Measurements from ENCODE around the gene NDUFAB1. TPM values are rescaled to one million over a fixed set of nuclear protein-coding genes. Genes with fewer than 3 reads are reported as not detected.

NDUFAB1 gene
- total RNA-seq, 1 donor from 2014 or later = 122 TPM

DNA sequence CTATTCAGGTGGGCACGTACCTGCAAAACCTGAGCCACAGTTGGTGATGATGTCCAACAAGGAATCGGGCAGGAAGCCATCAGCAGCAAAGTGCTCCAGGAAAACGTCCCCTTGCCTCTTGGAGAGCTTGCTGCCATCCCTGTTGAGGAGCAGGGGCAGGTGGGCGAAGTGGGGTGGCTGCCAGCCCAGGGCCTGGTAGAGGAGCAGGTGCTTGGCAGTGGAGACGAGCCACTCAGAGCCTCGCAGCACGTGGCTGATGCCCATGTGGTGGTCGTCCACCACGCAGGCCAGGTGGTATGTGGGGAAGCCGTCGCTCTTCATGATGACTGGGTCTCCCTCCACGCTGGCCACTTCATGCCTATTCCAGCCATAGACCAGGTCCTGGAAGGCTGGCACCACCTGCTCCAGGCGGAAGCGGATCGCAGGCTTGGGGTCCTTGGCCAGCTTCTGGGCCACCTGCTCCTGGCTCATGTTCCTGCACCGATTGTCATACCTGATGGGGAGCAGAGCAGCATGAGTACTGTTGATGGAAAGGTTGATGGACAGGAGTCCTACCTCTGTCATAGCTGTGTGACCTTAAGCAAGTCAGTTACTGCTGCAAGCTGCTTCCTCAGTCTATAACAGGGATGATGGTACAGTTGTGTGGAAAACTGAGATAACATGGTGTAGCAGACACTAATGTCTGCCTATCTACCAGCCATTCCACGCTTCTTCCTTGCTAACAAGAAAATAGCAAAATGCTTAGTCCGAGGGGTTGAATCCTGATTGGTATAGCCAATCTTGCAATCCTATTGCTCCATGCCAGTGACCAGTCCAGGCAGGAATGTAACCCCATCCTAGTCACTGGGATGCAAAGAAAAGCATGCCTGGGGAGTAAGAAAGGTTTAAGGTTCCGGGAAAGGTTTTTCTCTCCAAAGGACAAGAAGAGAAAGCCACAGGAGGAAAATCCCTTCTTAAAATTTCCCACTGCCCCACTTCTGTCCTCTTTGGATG is 61.0 kb downstream of the NDUFAB1 start:
- H3K4me1 Mint-ChIP-seq = no peaks in the 10 kb centered on the region
- H3K27me3 Mint-ChIP-seq (ENCODE audit: insufficient read depth, low read depth) = no peaks in the 10 kb centered on the region
- Histone ChIP-seq H3K36me3 (no peaks in the 10 kb centered on the region), H4K20me1 (ENCODE audit: low read depth) (peaks cover 8% of the 10 kb centered on the region), H2AFZ (replicated peaks) (no peak overlapping the region), H3K4me2 (no peak overlapping the region), H3K27me3 (no peaks in the 10 kb centered on the region), H3K4me1 (no peaks in the 10 kb centered on the region), H3K9ac (no peak overlapping the region), H3K79me2 (ENCODE audit: low read depth) (no peaks in the 10 kb centered on the region), H3K27ac (no peak overlapping the region), H3K9me3 (ENCODE audit: low read depth) (no peaks in the 10 kb centered on the region), H3F3A (ENCODE audit: low read depth) (no peaks in the 10 kb centered on the region), H3K4me3 (no peak overlapping the region)
- no peak overlapping the region for H3K27ac Mint-ChIP-seq
- H3K4me3 Mint-ChIP-seq = no peak overlapping the region
- H3K9me3 Mint-ChIP-seq = no peaks in the 10 kb centered on the region
- peaks cover 4% of the 10 kb centered on the region for H3K36me3 Mint-ChIP-seq
- no peak for DNase-seq (ENCODE audit: low spot score)
- TF ChIP-seq, protein P1, sequence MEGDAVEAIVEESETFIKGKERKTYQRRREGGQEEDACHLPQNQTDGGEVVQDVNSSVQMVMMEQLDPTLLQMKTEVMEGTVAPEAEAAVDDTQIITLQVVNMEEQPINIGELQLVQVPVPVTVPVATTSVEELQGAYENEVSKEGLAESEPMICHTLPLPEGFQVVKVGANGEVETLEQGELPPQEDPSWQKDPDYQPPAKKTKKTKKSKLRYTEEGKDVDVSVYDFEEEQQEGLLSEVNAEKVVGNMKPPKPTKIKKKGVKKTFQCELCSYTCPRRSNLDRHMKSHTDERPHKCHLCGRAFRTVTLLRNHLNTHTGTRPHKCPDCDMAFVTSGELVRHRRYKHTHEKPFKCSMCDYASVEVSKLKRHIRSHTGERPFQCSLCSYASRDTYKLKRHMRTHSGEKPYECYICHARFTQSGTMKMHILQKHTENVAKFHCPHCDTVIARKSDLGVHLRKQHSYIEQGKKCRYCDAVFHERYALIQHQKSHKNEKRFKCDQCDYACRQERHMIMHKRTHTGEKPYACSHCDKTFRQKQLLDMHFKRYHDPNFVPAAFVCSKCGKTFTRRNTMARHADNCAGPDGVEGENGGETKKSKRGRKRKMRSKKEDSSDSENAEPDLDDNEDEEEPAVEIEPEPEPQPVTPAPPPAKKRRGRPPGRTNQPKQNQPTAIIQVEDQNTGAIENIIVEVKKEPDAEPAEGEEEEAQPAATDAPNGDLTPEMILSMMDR (IDR thresholded peaks at IDR 0.05) = no peak

DNA sequence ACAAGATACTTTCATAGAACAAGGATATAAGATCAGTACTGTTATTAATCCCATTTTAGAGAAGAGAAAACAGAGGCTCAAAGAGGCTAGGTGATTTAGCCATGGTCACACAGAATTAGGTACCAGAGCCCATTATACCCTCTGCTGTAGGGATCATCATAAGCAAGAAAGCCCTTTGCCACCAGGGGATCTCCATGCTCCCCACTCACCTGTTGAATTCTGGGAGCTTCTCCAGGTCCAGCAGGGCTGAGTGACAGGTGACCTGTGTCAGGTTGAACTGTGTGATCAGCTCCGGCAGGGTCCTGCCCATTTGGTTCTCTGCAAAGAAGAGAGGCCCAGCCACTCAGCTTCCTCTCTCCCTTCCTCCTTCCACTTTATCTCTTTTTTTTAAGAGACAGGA is 63.7 kb downstream of the NDUFAB1 start:
- peaks cover 4% of the 10 kb centered on the region for H3K36me3 Mint-ChIP-seq
- H3K4me1 Mint-ChIP-seq = no peaks in the 10 kb centered on the region

More for the DNA sequence above, 63.7 kb downstream of the NDUFAB1 start:
- Histone ChIP-seq H4K20me1 (ENCODE audit: low read depth) (peaks cover 5% of the 10 kb centered on the region), H3K27ac (no peak overlapping the region), H3K9me3 (ENCODE audit: low read depth) (no peaks in the 10 kb centered on the region), H3K27me3 (no peaks in the 10 kb centered on the region), H2AFZ (replicated peaks) (no peak overlapping the region), H3K4me3 (no peak overlapping the region), H3K4me1 (no peaks in the 10 kb centered on the region), H3F3A (ENCODE audit: low read depth) (no peaks in the 10 kb centered on the region), H3K4me2 (no peak overlapping the region), H3K9ac (no peak overlapping the region), H3K36me3 (no peaks in the 10 kb centered on the region), H3K79me2 (ENCODE audit: low read depth) (no peaks in the 10 kb centered on the region)
- Mint-ChIP-seq H3K4me3 (no peak overlapping the region), H3K27ac (no peak overlapping the region), H3K9me3 (no peaks in the 10 kb centered on the region), H3K27me3 (ENCODE audit: insufficient read depth, low read depth) (no peaks in the 10 kb centered on the region)
- no peak for DNase-seq (ENCODE audit: low spot score)
- TF ChIP-seq, protein P1 (IDR thresholded peaks at IDR 0.05) = no peak
- no peak for TF ChIP-seq EZH2 (IDR thresholded peaks at IDR 0.05)
- no peak for TF ChIP-seq EZH2phosphoT487 (IDR thresholded peaks at IDR 0.05)

Other genes with a start within 250 kb of the NDUFAB1 start
- 19.1 and 21.6 TPM in 2 replicates for gene COG7, start 143.1 kb downstream of the NDUFAB1 start, total RNA-seq (ENCODE audit: low replicate concordance)
- gene GGA2, start 85.8 kb downstream of the NDUFAB1 start, total RNA-seq (ENCODE audit: low replicate concordance) = 139 and 180 TPM in 2 replicates
- 19.7 and 38.9 TPM in 2 replicates for gene EARS2, start 39.0 kb downstream of the NDUFAB1 start, total RNA-seq (ENCODE audit: low replicate concordance)
- gene UBFD1, start 38.6 kb downstream of the NDUFAB1 start, total RNA-seq (ENCODE audit: low replicate concordance) = 64.9 and 138 TPM in 2 replicates
- 11.4 and 23.3 TPM in 2 replicates for gene PALB2, start 45.0 kb upstream of the NDUFAB1 start, total RNA-seq (ENCODE audit: low replicate concordance)
- gene DCTN5, start 45.1 kb upstream of the NDUFAB1 start, total RNA-seq (ENCODE audit: low replicate concordance) = 35.7 and 40.3 TPM in 2 replicates
- gene PLK1, start 82.6 kb upstream of the NDUFAB1 start, total RNA-seq (ENCODE audit: low replicate concordance) = 93.5 and 105 TPM in 2 replicates
- gene ERN2, start 116.9 kb upstream of the NDUFAB1 start, total RNA-seq (ENCODE audit: low replicate concordance) = 1.8 and 3.8 TPM in 2 replicates
- gene CHP2, start 158.7 kb upstream of the NDUFAB1 start, total RNA-seq (ENCODE audit: low replicate concordance) = 0.13 and 0.46 TPM in 2 replicates
- gene PRKCB, start 239.7 kb upstream of the NDUFAB1 start, total RNA-seq (ENCODE audit: low replicate concordance) = 5.0 and 9.5 TPM in 2 replicates

Data from neural progenitor cell (in vitro differentiated cells).